ENCODE measurements around the gene ABCC2.

GRCh38 chr10:99796928-99797327 lies 14.5 kb downstream of the ABCC2 start:
- TF ChIP-seq, protein P1, sequence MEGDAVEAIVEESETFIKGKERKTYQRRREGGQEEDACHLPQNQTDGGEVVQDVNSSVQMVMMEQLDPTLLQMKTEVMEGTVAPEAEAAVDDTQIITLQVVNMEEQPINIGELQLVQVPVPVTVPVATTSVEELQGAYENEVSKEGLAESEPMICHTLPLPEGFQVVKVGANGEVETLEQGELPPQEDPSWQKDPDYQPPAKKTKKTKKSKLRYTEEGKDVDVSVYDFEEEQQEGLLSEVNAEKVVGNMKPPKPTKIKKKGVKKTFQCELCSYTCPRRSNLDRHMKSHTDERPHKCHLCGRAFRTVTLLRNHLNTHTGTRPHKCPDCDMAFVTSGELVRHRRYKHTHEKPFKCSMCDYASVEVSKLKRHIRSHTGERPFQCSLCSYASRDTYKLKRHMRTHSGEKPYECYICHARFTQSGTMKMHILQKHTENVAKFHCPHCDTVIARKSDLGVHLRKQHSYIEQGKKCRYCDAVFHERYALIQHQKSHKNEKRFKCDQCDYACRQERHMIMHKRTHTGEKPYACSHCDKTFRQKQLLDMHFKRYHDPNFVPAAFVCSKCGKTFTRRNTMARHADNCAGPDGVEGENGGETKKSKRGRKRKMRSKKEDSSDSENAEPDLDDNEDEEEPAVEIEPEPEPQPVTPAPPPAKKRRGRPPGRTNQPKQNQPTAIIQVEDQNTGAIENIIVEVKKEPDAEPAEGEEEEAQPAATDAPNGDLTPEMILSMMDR (IDR thresholded peaks at IDR 0.05; ENCODE audit: low read depth, low read length) = no peak
- no peak for TF ChIP-seq MYC (IDR thresholded peaks at IDR 0.05; ENCODE audit: low read depth, low read length)
- TF ChIP-seq MAX (IDR thresholded peaks at IDR 0.05; ENCODE audit: low read depth, low read length) = no peak
